ENCODE measurements around the gene KANK3. TPM values are rescaled to one million over a fixed set of nuclear protein-coding genes. Genes with fewer than 3 reads are reported as not detected.
"Not testable (repeated sequence)": the region's sequence is repeated elsewhere in the genome, so short reads cannot be mapped to it uniquely, and the experiment has no call there.

The KANK3 gene
- total RNA-seq, 2 experiments from 2014 or later: 3.4 to 3.5 TPM

GRCh38 chr19:8352134-8352827 is 9.2 kb upstream of the KANK3 start:
- H3K27ac Mint-ChIP-seq: no peak overlapping the region

GRCh38 chr19:8349629-8350372 is 6.7 kb upstream of the KANK3 start:
- DNase-seq; H3K9me3 Mint-ChIP-seq (ENCODE audit: insufficient read depth); H3K4me1 Mint-ChIP-seq (ENCODE audit: low read depth); H3K4me3 Mint-ChIP-seq; CTCF ChIA-PET; H3K27ac Mint-ChIP-seq; ATAC-seq; H3K36me3 Mint-ChIP-seq (ENCODE audit: low read depth): not testable (repeated sequence)
- POLR2A ChIA-PET: interaction anchor here (1.0 kb wide), 1 partner anchor 9 kb away, joined by 3 read pairs; no protein-coding TSS in a partner anchor
- H3K27me3 Mint-ChIP-seq (ENCODE audit: low read depth): peaks cover 25% of the 10 kb centered on the region

More at GRCh38 chr19:8352134-8352827, 9.2 kb upstream of the KANK3 start:
- H3K4me3 Mint-ChIP-seq: no peak overlapping the region
- H3K36me3 Mint-ChIP-seq (ENCODE audit: low read depth): no peaks in the 10 kb centered on the region
- DNase-seq (no peak), ATAC-seq (no peak)
- ChIA-PET CTCF (interaction anchor here (1.0 to 4.6 kb wide), 12 partner anchors 10 to 228 kb away, joined by 5 to 46 read pairs (median 24); partner anchors contain the start of genes ANGPTL4, KANK3, MARCHF2 and MYO1F), POLR2A (interaction anchor here (1.1 kb wide), 1 partner anchor 17 kb away, joined by 3 read pairs; no protein-coding TSS in a partner anchor)
- no peaks in the 10 kb centered on the region for H3K9me3 Mint-ChIP-seq (ENCODE audit: insufficient read depth)
- H3K4me1 Mint-ChIP-seq (ENCODE audit: low read depth): peaks cover 9% of the 10 kb centered on the region
- H3K27me3 Mint-ChIP-seq (ENCODE audit: low read depth): peaks cover 19% of the 10 kb centered on the region

- CTCF ChIA-PET: interaction anchor here (1.0 to 5.8 kb wide), 3 partner anchors 8 to 11 kb away, joined by 3 to 46 read pairs (median 4); no protein-coding TSS in a partner anchor
- no peaks in the 10 kb centered on the region for H3K36me3 Mint-ChIP-seq (ENCODE audit: low read depth)
- H3K27me3 Mint-ChIP-seq (ENCODE audit: low read depth): peaks cover 19% of the 10 kb centered on the region
- DNase-seq: no peak
- peaks cover 20% of the 10 kb centered on the region for H3K4me1 Mint-ChIP-seq (ENCODE audit: low read depth)
- ATAC-seq: no peak
- H3K9me3 Mint-ChIP-seq (ENCODE audit: insufficient read depth): no peaks in the 10 kb centered on the region
- H3K27ac Mint-ChIP-seq: peak overlapping the region; percentile 72
- POLR2A ChIA-PET: interaction anchor here (0.6 to 2.0 kb wide), 2 partner anchors 22 to 128 kb away, joined by 3 to 13 read pairs; partner anchors contain the start of genes NDUFA7 and RPS28
- H3K4me3 Mint-ChIP-seq: peak overlapping the region; percentile 77
Measured at GRCh38 chr19:8343483-8343844, 402 bp upstream of the KANK3 start.

GRCh38 chr19:8342316-8342683 is 762 bp downstream of the KANK3 start:
- CTCF ChIA-PET: interaction anchor here (1.0 to 5.8 kb wide), 2 partner anchors 12 to 44 kb away, joined by 3 to 46 read pairs; no protein-coding TSS in a partner anchor
- Mint-ChIP-seq H3K36me3 (ENCODE audit: low read depth) (no peaks in the 10 kb centered on the region), H3K27ac (no peak overlapping the region)

GRCh38 chr19:8341504-8341903 is 1.6 kb downstream of the KANK3 start:
- Mint-ChIP-seq H3K4me1 (ENCODE audit: low read depth) (peaks cover 22% of the 10 kb centered on the region), H3K4me3 (peak overlapping the region; percentile 38), H3K27me3 (ENCODE audit: low read depth) (peaks cover 29% of the 10 kb centered on the region)
- H3K27ac Mint-ChIP-seq; ATAC-seq; DNase-seq; H3K9me3 Mint-ChIP-seq (ENCODE audit: insufficient read depth); H3K36me3 Mint-ChIP-seq (ENCODE audit: low read depth): not testable (repeated sequence)
- ChIA-PET CTCF (interaction anchor here (0.8 to 5.8 kb wide), 4 partner anchors 13 to 110 kb away, joined by 3 to 46 read pairs (median 3); no protein-coding TSS in a partner anchor), POLR2A (interaction anchor here (1.2 to 2.0 kb wide), 2 partner anchors 9 to 20 kb away, joined by 3 to 13 read pairs; partner anchors contain the start of genes NDUFA7 and RPS28)

More at GRCh38 chr19:8342316-8342683, 762 bp downstream of the KANK3 start:
- H3K9me3 Mint-ChIP-seq (ENCODE audit: insufficient read depth): no peaks in the 10 kb centered on the region
- peak overlapping the region; percentile 77 for H3K4me3 Mint-ChIP-seq
- H3K27me3 Mint-ChIP-seq (ENCODE audit: low read depth): peaks cover 28% of the 10 kb centered on the region
- ATAC-seq: no peak
- no peak for DNase-seq
- POLR2A ChIA-PET: interaction anchor here (0.9 to 2.0 kb wide), 2 partner anchors 8 to 21 kb away, joined by 3 to 13 read pairs; partner anchors contain the start of genes NDUFA7 and RPS28
- peaks cover 20% of the 10 kb centered on the region for H3K4me1 Mint-ChIP-seq (ENCODE audit: low read depth)

- Mint-ChIP-seq H3K9me3 (ENCODE audit: insufficient read depth) (no peaks in the 10 kb centered on the region), H3K36me3 (ENCODE audit: low read depth) (no peaks in the 10 kb centered on the region), H3K4me1 (ENCODE audit: low read depth) (peaks cover 30% of the 10 kb centered on the region), H3K27ac (no peak overlapping the region), H3K4me3 (no peak overlapping the region), H3K27me3 (ENCODE audit: low read depth) (peaks cover 32% of the 10 kb centered on the region)
- ChIA-PET POLR2A (interaction anchor here (1.2 kb wide), 1 partner anchor 10 kb away, joined by 3 read pairs; no protein-coding TSS in a partner anchor), CTCF (interaction anchor here (0.8 to 5.8 kb wide), 5 partner anchors 14 to 246 kb away, joined by 3 to 46 read pairs (median 3); no protein-coding TSS in a partner anchor)
- no peak for DNase-seq
- ATAC-seq: no peak
Measured at GRCh38 chr19:8340341-8341096, 2.5 kb downstream of the KANK3 start.

GRCh38 chr19:8338835-8339234 is 4.2 kb downstream of the KANK3 start:
- no peak overlapping the region for H3K27ac Mint-ChIP-seq
- ATAC-seq (no peak), DNase-seq (no peak)
- H3K4me1 Mint-ChIP-seq (ENCODE audit: low read depth): peaks cover 32% of the 10 kb centered on the region
- CTCF ChIA-PET: no interaction called here
- no peaks in the 10 kb centered on the region for H3K36me3 Mint-ChIP-seq (ENCODE audit: low read depth)
- POLR2A ChIA-PET: interaction anchor here (1.3 kb wide), 1 partner anchor 17 kb away, joined by 3 read pairs; the partner anchor contains the start of gene RPS28
- no peak overlapping the region for H3K4me3 Mint-ChIP-seq
- no peaks in the 10 kb centered on the region for H3K9me3 Mint-ChIP-seq (ENCODE audit: insufficient read depth)
- H3K27me3 Mint-ChIP-seq (ENCODE audit: low read depth): peaks cover 33% of the 10 kb centered on the region

- no peaks in the 10 kb centered on the region for H3K9me3 Mint-ChIP-seq (ENCODE audit: insufficient read depth)
- H3K4me3 Mint-ChIP-seq: no peak overlapping the region
- CTCF ChIA-PET: no interaction called here
Measured at GRCh38 chr19:8337728-8338127, 5.3 kb downstream of the KANK3 start.

GRCh38 chr19:8336660-8337059 is 6.4 kb downstream of the KANK3 start:
- no peak for DNase-seq
- POLR2A ChIA-PET: interaction anchor here (0.9 kb wide), 1 partner anchor 15 kb away, joined by 3 read pairs; the partner anchor contains the start of genes NDUFA7 and RPS28
- CTCF ChIA-PET: interaction anchor here (3.6 kb wide), 1 partner anchor 17 kb away, joined by 23 read pairs; no protein-coding TSS in a partner anchor
- Mint-ChIP-seq H3K4me3 (no peak overlapping the region), H3K27ac (no peak overlapping the region), H3K9me3 (ENCODE audit: insufficient read depth) (no peaks in the 10 kb centered on the region), H3K36me3 (ENCODE audit: low read depth) (no peaks in the 10 kb centered on the region), H3K27me3 (ENCODE audit: low read depth) (peaks cover 29% of the 10 kb centered on the region), H3K4me1 (ENCODE audit: low read depth) (peaks cover 16% of the 10 kb centered on the region)
- ATAC-seq: no peak

More at GRCh38 chr19:8337728-8338127, 5.3 kb downstream of the KANK3 start:
- Mint-ChIP-seq H3K27ac (no peak overlapping the region), H3K4me1 (ENCODE audit: low read depth) (peaks cover 26% of the 10 kb centered on the region), H3K36me3 (ENCODE audit: low read depth) (no peaks in the 10 kb centered on the region), H3K27me3 (ENCODE audit: low read depth) (peaks cover 30% of the 10 kb centered on the region)
- ATAC-seq (no peak), DNase-seq (no peak)
- POLR2A ChIA-PET: interaction anchor here (0.6 kb wide), 1 partner anchor 14 kb away, joined by 4 read pairs; no protein-coding TSS in a partner anchor

GRCh38 chr19:8336072-8336569 is 6.9 kb downstream of the KANK3 start:
- Mint-ChIP-seq H3K27me3 (ENCODE audit: low read depth) (peaks cover 26% of the 10 kb centered on the region), H3K36me3 (ENCODE audit: low read depth) (no peaks in the 10 kb centered on the region), H3K27ac (no peak overlapping the region), H3K9me3 (ENCODE audit: insufficient read depth) (no peaks in the 10 kb centered on the region), H3K4me1 (ENCODE audit: low read depth) (peaks cover 14% of the 10 kb centered on the region), H3K4me3 (peak overlapping the region; percentile 46)
- ChIA-PET CTCF (interaction anchor here (1.0 to 3.6 kb wide), 2 partner anchors 18 to 66 kb away, joined by 3 to 23 read pairs; no protein-coding TSS in a partner anchor), POLR2A (interaction anchor here (0.6 to 1.2 kb wide), 4 partner anchors 15 to 146 kb away, joined by 3 to 4 read pairs (median 4); partner anchors contain the start of genes NDUFA7 and RPS28)
- ATAC-seq (no peak), DNase-seq (no peak)

All from activated CD8-positive, alpha-beta T cell treated with anti-CD3 and anti-CD28 coated beads, Interleukin-2, amount 10 ng/mL, durations not matched to agents 7 days and 5 days (primary cell).